ENCODE data around the gene IGDCC3.

DNA sequence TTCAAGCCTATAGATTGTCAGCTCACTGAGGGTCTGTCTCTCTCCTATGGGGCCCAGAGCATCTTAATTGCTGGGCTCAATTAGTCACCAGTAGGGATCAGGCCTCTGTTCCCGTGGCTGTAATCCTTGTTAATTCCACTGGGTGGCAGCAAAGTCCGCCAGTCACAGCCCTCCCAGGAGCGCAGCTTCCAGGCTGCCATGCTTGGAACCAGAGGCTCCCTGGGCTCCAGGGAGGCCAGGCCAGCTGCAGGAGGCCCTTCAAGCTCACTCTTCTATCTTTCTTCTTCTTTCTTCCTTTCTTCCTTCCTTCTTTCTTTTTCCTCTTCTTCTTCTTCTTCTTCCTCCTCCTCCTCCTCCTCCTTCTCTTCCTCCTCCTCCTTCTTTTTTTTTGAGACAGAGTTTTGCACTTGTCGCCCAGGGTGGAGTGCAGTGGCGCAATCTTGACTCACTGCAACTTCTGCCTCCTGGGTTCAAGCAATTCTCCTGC lies 58.9 kb downstream of the IGDCC3 start:
- peak; percentile 75 to 92 (median 88) for TF ChIP-seq CTCF (optimal IDR thresholded peaks at IDR 0.05 in 1 of 3, IDR thresholded peaks at IDR 0.05 in 1 of 3, conservative IDR thresholded peaks at IDR 0.05 in 1 of 3; ENCODE audit: extremely low read depth in 1 of 3, insufficient read depth in 2 of 3, low read length in 3 of 3)
- no peak for TF ChIP-seq EZH2 (IDR thresholded peaks at IDR 0.05; ENCODE audit: low read length)

Data from keratinocyte (primary cell).